ENCODE measurements around the gene TMEM252. TPM values are rescaled to one million over a fixed set of nuclear protein-coding genes. Genes with fewer than 3 reads are reported as not detected.

Gene TMEM252
- total RNA-seq: not detected

GRCh38 chr9:68540712-68541535, at the start of gene TMEM252:
TSS of gene TMEM252 (minus strand) at chr9:68540883. CDS start at chr9:68540814, 69 bp downstream.
- DNase-seq: no peak
- peaks cover 22% of the 10 kb centered on the region for H3K27me3 Mint-ChIP-seq
- H3K4me1 Mint-ChIP-seq: no peaks in the 10 kb centered on the region
- H3K4me3 Mint-ChIP-seq: no peak within 1 kb of the TSS
- H3K27ac Mint-ChIP-seq: no peak within 1 kb of the TSS
- no peaks in the 10 kb centered on the region for H3K36me3 Mint-ChIP-seq
- no peaks in the 10 kb centered on the region for H3K9me3 Mint-ChIP-seq

DNA sequence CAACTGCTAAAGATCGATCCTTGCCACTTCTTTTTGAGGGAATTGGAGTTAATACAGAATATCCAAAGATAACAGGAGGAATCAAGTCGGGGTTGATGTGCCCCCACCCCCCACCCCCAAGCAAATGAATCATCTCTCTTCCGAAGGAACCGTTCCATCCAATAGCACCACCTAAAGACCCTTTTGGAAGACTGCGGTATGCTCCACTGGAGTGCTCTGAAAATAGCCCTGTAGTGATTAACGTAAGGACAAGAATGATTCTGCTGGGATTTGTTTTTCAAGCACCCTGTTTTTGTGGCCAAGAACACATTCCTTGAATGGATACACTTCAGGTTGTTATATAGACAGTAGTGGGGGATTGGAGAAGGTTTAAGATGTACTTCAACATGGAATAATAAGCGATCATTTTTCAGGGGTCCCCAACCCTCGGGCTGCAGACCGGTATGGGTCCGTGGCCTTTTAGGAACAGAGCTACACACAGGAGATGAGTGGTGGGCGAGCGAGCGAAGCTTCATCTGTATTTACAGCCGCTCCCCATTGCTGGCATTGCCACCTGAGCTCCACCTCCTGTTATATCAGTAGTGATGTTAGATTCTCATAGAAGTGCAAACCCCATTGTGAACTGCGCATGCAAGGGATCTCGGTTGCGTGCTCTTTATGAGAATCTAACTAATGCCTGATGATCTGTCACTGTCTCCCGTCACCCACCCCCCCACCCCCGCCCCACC, 44.5 kb upstream of the TMEM252 start:
- Mint-ChIP-seq H3K9me3 (peaks cover 13% of the 10 kb centered on the region), H3K4me3 (no peak overlapping the region), H3K27me3 (peaks cover 37% of the 10 kb centered on the region), H3K27ac (no peak overlapping the region), H3K4me1 (peaks cover 7% of the 10 kb centered on the region), H3K36me3 (no peaks in the 10 kb centered on the region)
- no peak for DNase-seq

- Mint-ChIP-seq H3K4me1 (peaks cover 7% of the 10 kb centered on the region), H3K36me3 (no peaks in the 10 kb centered on the region), H3K4me3 (no peak overlapping the region), H3K27ac (no peak overlapping the region), H3K9me3 (peaks cover 9% of the 10 kb centered on the region), H3K27me3 (peaks cover 37% of the 10 kb centered on the region)
- DNase-seq: peak; percentile 74
Observed at GRCh38 chr9:68584189-68585033, 43.7 kb upstream of the TMEM252 start.

GRCh38 chr9:68581696-68582095, 41.0 kb upstream of the TMEM252 start:
- Mint-ChIP-seq H3K27me3 (peaks cover 23% of the 10 kb centered on the region), H3K27ac (no peak overlapping the region), H3K4me3 (no peak overlapping the region), H3K36me3 (no peaks in the 10 kb centered on the region), H3K9me3 (no peaks in the 10 kb centered on the region), H3K4me1 (peaks cover 7% of the 10 kb centered on the region)
- no peak for DNase-seq

DNA sequence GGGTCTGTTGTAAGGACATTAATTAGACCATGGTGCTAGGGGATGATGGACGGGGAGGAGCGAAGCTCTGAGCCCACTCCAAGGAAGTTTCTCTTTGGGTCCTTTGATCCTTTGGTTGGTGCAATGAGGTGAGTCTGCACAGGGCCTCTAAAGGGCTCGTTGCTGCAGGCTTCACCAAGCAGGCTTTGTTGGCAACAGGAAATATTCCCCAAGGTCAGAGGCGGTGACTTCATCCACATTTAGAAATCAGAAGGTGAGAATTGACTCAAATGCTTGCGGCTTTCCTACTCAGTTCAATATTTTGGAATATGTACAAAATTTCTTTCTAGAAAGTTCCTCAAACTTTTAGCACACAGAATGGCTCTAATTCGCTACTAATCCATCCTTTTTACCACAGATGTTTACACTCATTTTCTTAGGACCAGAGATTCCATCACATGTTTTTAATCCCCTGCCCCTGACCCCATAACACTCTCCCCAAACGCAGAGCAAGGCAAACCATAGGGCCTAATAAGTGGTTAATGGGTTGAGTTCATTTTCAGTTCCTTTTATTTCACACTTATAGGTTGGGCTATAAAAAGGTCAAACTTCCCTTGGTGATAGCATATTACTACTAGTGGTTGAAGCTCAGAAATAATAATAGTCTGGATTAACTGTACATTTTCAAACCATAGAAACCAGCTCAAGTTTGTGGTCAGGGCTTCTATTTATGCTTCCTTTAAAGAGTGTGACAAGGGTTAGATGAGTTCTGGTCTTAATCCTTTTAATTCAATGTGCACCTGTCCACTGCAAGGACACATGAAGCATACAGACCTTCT, 37.3 kb upstream of the TMEM252 start:
- Mint-ChIP-seq H3K27me3 (peaks cover under 1% of the 10 kb centered on the region), H3K9me3 (no peaks in the 10 kb centered on the region), H3K4me3 (no peak overlapping the region), H3K36me3 (no peaks in the 10 kb centered on the region), H3K27ac (no peak overlapping the region), H3K4me1 (no peaks in the 10 kb centered on the region)
- DNase-seq: no peak

- Mint-ChIP-seq H3K36me3 (no peaks in the 10 kb centered on the region), H3K27me3 (peaks cover 16% of the 10 kb centered on the region), H3K4me1 (no peaks in the 10 kb centered on the region), H3K9me3 (peaks cover 7% of the 10 kb centered on the region), H3K4me3 (no peak overlapping the region), H3K27ac (no peak overlapping the region)
- no peak for DNase-seq
Observed at GRCh38 chr9:68575817-68576216, 35.1 kb upstream of the TMEM252 start.

- DNase-seq: no peak
- H3K27me3 Mint-ChIP-seq: peaks cover 21% of the 10 kb centered on the region
- H3K4me1 Mint-ChIP-seq: no peaks in the 10 kb centered on the region
- H3K9me3 Mint-ChIP-seq: peaks cover 7% of the 10 kb centered on the region
- no peak overlapping the region for H3K27ac Mint-ChIP-seq
- no peak overlapping the region for H3K4me3 Mint-ChIP-seq
- H3K36me3 Mint-ChIP-seq: no peaks in the 10 kb centered on the region
Observed at GRCh38 chr9:68574150-68574549, 33.5 kb upstream of the TMEM252 start.

GRCh38 chr9:68567565-68567964, 26.9 kb upstream of the TMEM252 start:
- no peak for DNase-seq
- Mint-ChIP-seq H3K36me3 (no peaks in the 10 kb centered on the region), H3K9me3 (peaks cover 6% of the 10 kb centered on the region), H3K27me3 (peaks cover 44% of the 10 kb centered on the region), H3K4me3 (no peak overlapping the region), H3K4me1 (no peaks in the 10 kb centered on the region), H3K27ac (no peak overlapping the region)

DNA sequence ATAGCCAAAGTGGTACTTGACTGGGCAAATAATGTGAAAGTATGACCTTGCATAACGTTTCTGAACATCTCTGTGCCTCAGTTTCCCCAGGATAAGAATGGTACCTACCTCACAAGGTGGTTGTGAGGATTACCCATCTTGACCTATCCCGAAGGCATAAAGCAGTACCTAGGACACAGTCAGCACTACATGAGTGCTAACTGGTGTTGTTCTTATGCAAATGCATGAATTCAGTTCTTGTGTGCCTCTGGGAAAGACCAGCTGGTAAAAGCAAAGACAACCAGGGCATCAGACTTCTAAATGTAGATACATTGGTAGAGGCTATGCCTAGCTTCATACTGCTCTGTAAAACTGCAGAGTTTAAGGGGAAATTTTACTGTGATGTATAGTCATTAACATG, 21.8 kb upstream of the TMEM252 start:
- Mint-ChIP-seq H3K27me3 (peaks cover 38% of the 10 kb centered on the region), H3K9me3 (no peaks in the 10 kb centered on the region), H3K4me1 (peaks cover 10% of the 10 kb centered on the region), H3K27ac (no peak overlapping the region), H3K4me3 (no peak overlapping the region), H3K36me3 (no peaks in the 10 kb centered on the region)
- DNase-seq: no peak

GRCh38 chr9:68560071-68560844, 19.6 kb upstream of the TMEM252 start:
- Mint-ChIP-seq H3K36me3 (no peaks in the 10 kb centered on the region), H3K9me3 (no peaks in the 10 kb centered on the region), H3K27ac (no peak overlapping the region), H3K4me3 (no peak overlapping the region), H3K4me1 (peaks cover 10% of the 10 kb centered on the region), H3K27me3 (peaks cover 34% of the 10 kb centered on the region)
- peak; percentile 50 for DNase-seq

DNA sequence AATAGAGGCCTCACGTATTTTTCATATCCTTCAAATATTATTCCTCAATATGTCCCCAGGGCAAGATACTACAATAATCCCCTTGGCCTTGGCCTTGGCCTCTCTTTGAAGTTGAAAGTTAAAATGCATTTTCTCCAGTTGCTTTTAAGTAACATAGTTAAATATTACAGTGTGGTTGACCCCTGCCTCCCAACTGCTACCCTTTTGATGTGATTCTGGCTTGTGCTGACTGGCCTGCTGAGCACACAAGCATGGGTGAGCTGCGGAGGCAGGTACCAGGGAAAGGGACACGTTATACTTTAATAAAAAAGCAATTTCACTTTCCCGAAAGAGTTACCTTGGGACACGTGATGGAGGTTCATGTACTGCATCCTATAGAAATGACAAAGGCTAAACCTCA, 17.9 kb upstream of the TMEM252 start:
- H3K9me3 Mint-ChIP-seq: no peaks in the 10 kb centered on the region
- H3K36me3 Mint-ChIP-seq: no peaks in the 10 kb centered on the region
- no peak overlapping the region for H3K4me3 Mint-ChIP-seq
- no peak for DNase-seq
- no peak overlapping the region for H3K27ac Mint-ChIP-seq
- H3K4me1 Mint-ChIP-seq: peaks cover 10% of the 10 kb centered on the region
- H3K27me3 Mint-ChIP-seq: peaks cover 33% of the 10 kb centered on the region

DNA sequence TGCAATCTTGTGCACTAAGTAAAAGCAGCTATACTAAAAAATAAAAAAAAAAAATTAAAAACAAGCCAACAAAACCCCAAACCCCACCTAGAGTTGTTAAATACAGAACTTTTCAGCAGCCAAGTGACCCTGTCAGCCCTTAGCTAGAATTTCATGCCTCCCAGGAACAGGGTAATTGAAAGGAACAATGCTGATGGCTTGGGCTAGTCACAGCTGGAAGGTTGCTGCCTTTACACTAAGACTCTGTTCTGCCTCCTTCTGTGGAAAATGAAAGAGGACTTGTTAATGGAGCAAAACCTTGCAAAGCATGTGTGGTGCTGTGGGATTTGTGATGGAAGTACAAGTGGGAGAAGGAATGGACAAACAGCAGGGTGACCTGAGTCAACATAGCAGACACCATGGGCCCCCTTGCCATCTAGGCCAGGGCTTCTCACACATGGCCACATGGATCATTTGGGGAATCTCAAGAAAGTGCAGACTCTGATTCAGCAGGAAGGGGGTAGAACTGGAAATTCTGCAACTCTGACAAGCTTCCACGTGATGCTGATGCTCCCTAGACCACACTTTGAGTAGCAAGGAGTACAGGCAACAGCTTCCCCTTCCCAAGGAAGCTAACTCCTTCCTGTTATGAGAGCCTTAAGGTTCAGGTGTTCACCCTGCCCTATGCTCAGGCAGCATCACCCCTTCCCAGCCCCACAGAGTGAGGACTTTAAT, 14.9 kb upstream of the TMEM252 start:
- no peak overlapping the region for H3K4me3 Mint-ChIP-seq
- no peak overlapping the region for H3K27ac Mint-ChIP-seq
- H3K36me3 Mint-ChIP-seq: no peaks in the 10 kb centered on the region
- DNase-seq: no peak
- H3K4me1 Mint-ChIP-seq: peaks cover 8% of the 10 kb centered on the region
- no peaks in the 10 kb centered on the region for H3K9me3 Mint-ChIP-seq
- H3K27me3 Mint-ChIP-seq: peaks cover 11% of the 10 kb centered on the region

DNA sequence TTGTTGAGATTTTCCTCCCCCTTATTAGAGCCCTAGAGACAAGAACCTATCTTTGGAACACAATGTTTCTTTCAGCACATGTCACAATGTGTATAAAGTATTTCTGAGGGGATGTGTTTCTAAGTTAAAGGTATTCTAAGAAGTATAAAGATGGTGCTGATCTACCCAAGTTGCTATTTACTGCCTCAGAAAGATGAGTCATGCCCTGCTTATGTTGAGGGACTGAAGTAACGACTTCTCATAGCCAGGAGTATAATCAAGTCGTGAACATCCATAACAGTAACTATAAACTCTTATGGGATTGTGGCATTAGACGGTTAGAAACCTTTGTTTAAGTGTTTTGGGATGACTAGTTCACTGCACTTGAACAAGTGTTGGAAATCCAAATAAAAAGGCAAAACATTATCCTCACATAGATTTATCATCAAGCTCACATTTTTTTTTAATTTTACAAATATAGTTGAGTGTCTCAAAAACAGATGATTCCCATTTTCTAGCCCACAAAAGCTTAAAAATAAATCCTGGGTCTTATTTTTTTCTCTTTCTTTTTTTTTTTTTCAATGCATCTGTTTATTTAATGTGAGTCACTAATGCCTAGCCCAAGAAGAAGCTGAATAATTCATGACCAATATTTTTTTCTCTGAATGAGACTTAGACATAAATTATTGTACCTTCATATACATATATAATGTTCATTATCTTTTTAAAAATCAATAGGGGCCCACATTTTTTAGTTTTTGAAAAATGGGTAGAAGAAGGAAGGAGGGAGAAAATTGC, 12.2 kb upstream of the TMEM252 start:
- Mint-ChIP-seq H3K9me3 (no peaks in the 10 kb centered on the region), H3K4me1 (no peaks in the 10 kb centered on the region), H3K27me3 (peaks cover 14% of the 10 kb centered on the region), H3K4me3 (no peak overlapping the region), H3K27ac (no peak overlapping the region), H3K36me3 (no peaks in the 10 kb centered on the region)
- DNase-seq: no peak
